ENCODE measurements around the gene HYLS1. TPM values are rescaled to one million over a fixed set of nuclear protein-coding genes. Genes with fewer than 3 reads are reported as not detected.

HYLS1 gene
- total RNA-seq, 1 donor from 2014 or later, result 4.7 TPM

DNA sequence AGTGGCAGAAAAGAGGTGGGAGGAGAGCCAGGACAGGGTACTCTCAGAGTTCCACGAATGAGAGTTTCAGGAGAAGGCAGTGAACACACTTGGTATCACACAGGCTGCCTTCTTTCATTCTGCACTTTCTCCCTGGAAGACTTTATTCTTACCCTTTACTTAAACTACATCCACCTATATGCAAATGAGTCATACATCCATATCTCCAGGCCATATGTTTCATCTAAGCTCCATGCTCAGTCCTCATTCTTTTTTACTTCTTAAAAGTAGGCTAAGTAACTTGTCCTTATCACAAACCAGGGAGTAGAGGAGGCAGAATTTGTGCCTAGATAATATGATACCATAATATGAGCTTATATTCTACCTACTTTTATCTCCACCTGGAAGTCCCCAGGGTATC lies 6.2 kb upstream of the HYLS1 start:
- Mint-ChIP-seq H3K4me1 (ENCODE audit: low read depth, unreplicated experiment) (no peaks in the 10 kb centered on the region), H3K36me3 (ENCODE audit: unreplicated experiment) (no peaks in the 10 kb centered on the region), H3K9me3 (ENCODE audit: unreplicated experiment) (no peaks in the 10 kb centered on the region), H3K4me3 (ENCODE audit: unreplicated experiment) (no peak overlapping the region), H3K27me3 (ENCODE audit: unreplicated experiment) (no peaks in the 10 kb centered on the region), H3K27ac (ENCODE audit: unreplicated experiment) (no peak overlapping the region)
- TF ChIP-seq, protein P1, sequence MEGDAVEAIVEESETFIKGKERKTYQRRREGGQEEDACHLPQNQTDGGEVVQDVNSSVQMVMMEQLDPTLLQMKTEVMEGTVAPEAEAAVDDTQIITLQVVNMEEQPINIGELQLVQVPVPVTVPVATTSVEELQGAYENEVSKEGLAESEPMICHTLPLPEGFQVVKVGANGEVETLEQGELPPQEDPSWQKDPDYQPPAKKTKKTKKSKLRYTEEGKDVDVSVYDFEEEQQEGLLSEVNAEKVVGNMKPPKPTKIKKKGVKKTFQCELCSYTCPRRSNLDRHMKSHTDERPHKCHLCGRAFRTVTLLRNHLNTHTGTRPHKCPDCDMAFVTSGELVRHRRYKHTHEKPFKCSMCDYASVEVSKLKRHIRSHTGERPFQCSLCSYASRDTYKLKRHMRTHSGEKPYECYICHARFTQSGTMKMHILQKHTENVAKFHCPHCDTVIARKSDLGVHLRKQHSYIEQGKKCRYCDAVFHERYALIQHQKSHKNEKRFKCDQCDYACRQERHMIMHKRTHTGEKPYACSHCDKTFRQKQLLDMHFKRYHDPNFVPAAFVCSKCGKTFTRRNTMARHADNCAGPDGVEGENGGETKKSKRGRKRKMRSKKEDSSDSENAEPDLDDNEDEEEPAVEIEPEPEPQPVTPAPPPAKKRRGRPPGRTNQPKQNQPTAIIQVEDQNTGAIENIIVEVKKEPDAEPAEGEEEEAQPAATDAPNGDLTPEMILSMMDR (IDR thresholded peaks at IDR 0.05; ENCODE audit: partially characterized antibody, unreplicated experiment), result no peak
- DNase-seq, result no peak

DNA sequence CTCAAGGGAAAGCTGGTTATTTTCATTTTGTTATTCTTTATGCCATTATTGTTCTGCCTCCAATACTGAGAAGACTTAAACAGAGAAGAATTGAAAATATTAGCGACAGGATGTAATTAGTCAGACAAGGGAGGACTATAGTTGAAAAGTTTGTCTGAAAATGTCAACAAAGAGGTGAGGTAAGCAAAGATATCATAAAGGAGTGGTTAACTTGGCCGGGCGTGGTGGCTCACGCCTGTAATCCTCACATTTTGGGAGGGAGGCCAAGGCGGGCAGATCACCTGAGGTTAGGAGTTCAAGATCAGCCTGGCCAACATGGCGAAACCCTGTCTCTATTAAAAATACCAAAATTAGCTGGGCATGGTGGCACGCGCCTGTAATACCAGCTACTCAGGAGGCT lies 4.1 kb upstream of the HYLS1 start:
- H3K4me3 Mint-ChIP-seq (ENCODE audit: unreplicated experiment), result no peak overlapping the region
- peaks cover 3% of the 10 kb centered on the region for H3K27me3 Mint-ChIP-seq (ENCODE audit: unreplicated experiment)
- peaks cover 2% of the 10 kb centered on the region for H3K4me1 Mint-ChIP-seq (ENCODE audit: low read depth, unreplicated experiment)
- H3K36me3 Mint-ChIP-seq (ENCODE audit: unreplicated experiment), result no peaks in the 10 kb centered on the region
- H3K9me3 Mint-ChIP-seq (ENCODE audit: unreplicated experiment), result peaks cover 4% of the 10 kb centered on the region
- no peak for DNase-seq
- TF ChIP-seq, protein P1 (IDR thresholded peaks at IDR 0.05; ENCODE audit: partially characterized antibody, unreplicated experiment), result no peak
- no peak overlapping the region for H3K27ac Mint-ChIP-seq (ENCODE audit: unreplicated experiment)

DNA sequence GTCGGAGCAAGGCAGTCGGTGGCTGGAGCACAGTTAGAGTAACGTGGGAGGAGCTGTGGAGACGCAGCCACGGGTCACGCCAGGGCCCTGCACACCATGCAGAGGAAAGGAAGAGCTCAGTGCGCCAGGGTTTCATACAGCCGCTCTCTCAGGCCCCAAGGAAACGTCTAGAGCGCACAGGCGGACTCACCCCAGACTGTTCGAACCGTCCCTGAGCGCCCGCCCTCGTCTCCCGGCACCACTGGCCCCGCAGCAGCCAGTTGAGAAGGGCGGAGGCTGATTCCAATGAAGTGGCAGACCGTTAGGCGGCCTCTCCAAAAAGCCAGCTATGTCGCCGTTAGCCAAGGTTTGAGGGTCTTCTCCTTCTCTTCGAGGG lies 483 bp upstream of the HYLS1 start:
- peak overlapping the region; percentile 93 for H3K4me3 Mint-ChIP-seq (ENCODE audit: unreplicated experiment)
- H3K27ac Mint-ChIP-seq (ENCODE audit: unreplicated experiment), result peak overlapping the region; percentile 73
- peak; percentile 37 for DNase-seq
- H3K9me3 Mint-ChIP-seq (ENCODE audit: unreplicated experiment), result peaks cover 7% of the 10 kb centered on the region
- H3K27me3 Mint-ChIP-seq (ENCODE audit: unreplicated experiment), result peaks cover 3% of the 10 kb centered on the region
- H3K36me3 Mint-ChIP-seq (ENCODE audit: unreplicated experiment), result no peaks in the 10 kb centered on the region
- peaks cover 2% of the 10 kb centered on the region for H3K4me1 Mint-ChIP-seq (ENCODE audit: low read depth, unreplicated experiment)
- TF ChIP-seq, protein P1 (IDR thresholded peaks at IDR 0.05; ENCODE audit: partially characterized antibody, unreplicated experiment), result no peak

- Mint-ChIP-seq H3K27me3 (ENCODE audit: unreplicated experiment) (peaks cover 3% of the 10 kb centered on the region), H3K4me3 (ENCODE audit: unreplicated experiment) (no peak overlapping the region), H3K9me3 (ENCODE audit: unreplicated experiment) (peaks cover 9% of the 10 kb centered on the region), H3K36me3 (ENCODE audit: unreplicated experiment) (no peaks in the 10 kb centered on the region), H3K27ac (ENCODE audit: unreplicated experiment) (no peak overlapping the region), H3K4me1 (ENCODE audit: low read depth, unreplicated experiment) (peaks cover 2% of the 10 kb centered on the region)
- TF ChIP-seq, protein P1 (IDR thresholded peaks at IDR 0.05; ENCODE audit: partially characterized antibody, unreplicated experiment), result no peak
- no peak for DNase-seq
Measured at GRCh38 chr11:125890447-125891100, 3.1 kb downstream of the HYLS1 start.

DNA sequence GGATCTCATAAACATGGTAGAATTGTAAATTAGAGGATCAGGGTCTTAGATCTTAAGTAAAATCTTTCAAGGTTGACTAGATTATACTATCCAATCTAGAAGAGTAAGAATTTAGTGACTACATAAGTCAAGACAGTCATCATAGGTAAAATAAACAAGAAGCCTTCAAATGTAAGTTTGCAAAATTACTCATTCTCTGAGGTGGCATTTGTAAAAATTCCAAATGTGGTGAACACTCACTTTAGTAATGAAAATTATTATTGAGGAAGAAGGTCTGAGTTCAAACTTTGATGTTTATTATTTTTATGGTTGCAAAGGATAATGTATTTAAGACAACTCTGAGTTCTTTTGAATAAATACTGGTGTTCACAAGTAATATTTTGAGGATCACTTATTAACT lies 4.6 kb downstream of the HYLS1 start:
- TF ChIP-seq, protein P1 (IDR thresholded peaks at IDR 0.05; ENCODE audit: partially characterized antibody, unreplicated experiment), result no peak
- H3K9me3 Mint-ChIP-seq (ENCODE audit: unreplicated experiment), result peaks cover 7% of the 10 kb centered on the region
- H3K4me3 Mint-ChIP-seq (ENCODE audit: unreplicated experiment), result no peak overlapping the region

More for the DNA sequence above, 4.6 kb downstream of the HYLS1 start:
- peaks cover 3% of the 10 kb centered on the region for H3K27me3 Mint-ChIP-seq (ENCODE audit: unreplicated experiment)
- H3K4me1 Mint-ChIP-seq (ENCODE audit: low read depth, unreplicated experiment), result peaks cover 2% of the 10 kb centered on the region
- no peak overlapping the region for H3K27ac Mint-ChIP-seq (ENCODE audit: unreplicated experiment)
- no peaks in the 10 kb centered on the region for H3K36me3 Mint-ChIP-seq (ENCODE audit: unreplicated experiment)
- DNase-seq, result no peak

Measured in glutamatergic neuron (in vitro differentiated cells).